ENCODE results near the gene CACNA1D.
"Not testable (repeated sequence)": the region's sequence is repeated elsewhere in the genome, so short reads cannot be mapped to it uniquely, and the experiment has no call there.

CACNA1D gene

GRCh38 chr3:53526704-53527055 is 32.3 kb downstream of the CACNA1D start:
- no peak for DNase-seq (ENCODE audit: low read depth)

DNA sequence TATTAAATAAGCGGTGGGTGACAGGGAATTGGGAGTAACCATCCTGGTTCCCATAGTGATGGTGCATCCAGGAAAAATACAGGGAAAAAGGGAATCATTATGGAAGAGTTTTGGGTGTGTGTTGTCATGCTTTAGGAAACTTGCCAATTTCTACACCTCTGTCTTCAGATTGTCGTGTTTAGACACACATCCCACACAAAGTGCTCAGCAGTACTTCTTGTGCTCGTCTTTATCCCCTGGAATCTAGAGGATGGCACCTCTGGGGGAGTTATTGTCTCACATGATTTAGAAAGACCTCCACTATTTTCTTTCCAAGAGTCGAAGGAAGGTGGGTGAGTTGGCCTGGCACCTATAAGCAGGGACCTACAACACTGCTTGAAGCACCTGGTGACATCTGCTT is 35.8 kb downstream of the CACNA1D start:
- no peak for DNase-seq (ENCODE audit: low read depth)

- no peak for DNase-seq (ENCODE audit: low read depth)
Observed at GRCh38 chr3:53531749-53532148, 37.3 kb downstream of the CACNA1D start.

DNA sequence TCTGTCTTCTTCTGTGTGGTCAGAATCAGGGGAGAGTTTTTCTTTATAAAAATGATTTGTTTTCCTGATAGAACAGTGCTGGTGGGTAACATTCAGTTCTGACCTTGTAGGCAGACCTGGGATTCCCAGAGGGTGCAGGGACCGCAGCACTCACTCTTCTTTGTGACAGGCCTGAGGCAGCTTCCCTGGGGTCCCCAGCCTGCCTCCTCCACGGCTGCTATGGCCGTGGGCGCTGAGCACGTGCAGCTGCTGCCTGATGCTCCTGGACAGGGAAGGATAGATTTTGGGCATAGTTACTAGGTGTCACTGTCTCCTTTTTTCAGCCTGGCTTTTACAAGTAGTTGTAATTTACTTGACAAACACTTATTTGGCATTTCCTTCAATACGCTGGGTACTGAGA is 39.1 kb downstream of the CACNA1D start:
- no peak for DNase-seq (ENCODE audit: low read depth)

- no peak for DNase-seq (ENCODE audit: low read depth)
Observed at GRCh38 chr3:53534216-53534615, 39.8 kb downstream of the CACNA1D start.

DNA sequence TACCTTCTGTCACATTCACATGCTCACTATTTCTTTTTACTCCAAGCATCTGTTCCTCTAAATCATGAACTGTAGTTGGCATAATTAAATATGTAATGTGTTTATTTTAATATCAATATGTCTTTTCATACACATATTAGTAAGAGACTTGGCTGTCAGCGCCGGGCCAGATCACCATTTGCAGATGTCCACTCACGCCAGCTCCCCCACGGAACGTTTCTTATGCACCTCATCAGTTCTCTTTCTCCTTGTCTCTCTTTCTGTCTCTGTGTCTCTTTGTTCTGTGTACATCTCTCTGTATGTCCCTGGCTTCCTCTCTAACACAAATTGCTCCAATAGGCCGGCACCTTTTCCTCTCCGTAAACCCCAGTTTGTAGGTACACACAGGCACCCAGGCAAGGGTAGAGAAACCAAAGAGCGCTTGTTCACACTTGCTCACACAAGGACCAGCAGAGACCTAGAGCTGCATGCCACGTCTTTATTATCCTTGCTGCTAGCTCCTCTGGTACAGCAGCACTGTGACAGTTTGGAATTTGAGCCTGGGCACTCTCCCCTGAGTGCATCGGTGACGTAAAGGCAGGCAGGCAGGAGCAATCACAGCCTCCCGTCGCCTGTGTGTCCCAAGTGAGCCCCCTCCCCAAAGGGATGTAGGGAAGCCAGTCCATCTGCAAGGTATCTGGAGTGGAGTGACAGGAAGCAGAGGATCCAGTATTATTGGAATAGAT is 40.4 kb downstream of the CACNA1D start:
- DNase-seq (ENCODE audit: low read depth) = no peak

DNA sequence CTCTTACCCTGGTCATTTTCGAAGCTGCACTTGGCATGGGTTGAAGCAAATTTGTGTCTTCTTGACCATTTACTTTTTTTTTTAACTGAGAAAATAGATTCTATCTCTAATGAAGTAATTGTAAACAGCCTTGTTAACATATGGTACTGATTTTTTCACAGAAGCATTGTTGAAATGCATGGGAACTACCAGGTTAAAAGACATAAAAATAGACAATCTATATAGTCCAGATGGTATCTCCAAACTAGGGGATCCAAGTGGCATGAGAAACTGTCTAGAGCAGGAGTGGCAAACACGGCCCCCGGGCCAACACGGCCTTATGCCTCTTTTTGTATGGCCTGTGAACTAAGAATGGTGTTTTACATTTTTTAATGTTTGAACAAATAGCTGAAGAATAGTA is 41.9 kb downstream of the CACNA1D start:
- no peak for DNase-seq (ENCODE audit: low read depth)

DNA sequence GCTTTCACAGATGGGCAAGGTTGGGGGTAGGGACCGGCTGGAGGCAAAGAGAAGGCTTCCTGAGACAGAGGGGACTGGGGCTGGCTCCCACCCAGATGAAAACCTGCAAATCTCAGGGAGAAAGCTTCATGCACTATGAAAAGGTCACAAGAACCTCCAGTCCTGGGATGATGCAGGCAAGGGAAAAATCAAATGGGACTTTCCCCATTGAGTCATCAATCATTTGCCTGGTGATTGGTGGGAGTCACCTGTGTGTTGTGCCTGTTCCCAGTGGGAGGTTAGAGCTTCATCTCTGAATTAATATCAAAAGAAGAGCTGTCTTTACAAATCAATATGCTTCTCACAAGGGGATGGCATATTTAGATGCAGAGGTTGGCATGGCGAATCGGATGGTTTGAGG is 49.9 kb downstream of the CACNA1D start:
- DNase-seq (ENCODE audit: low read depth) = no peak

DNA sequence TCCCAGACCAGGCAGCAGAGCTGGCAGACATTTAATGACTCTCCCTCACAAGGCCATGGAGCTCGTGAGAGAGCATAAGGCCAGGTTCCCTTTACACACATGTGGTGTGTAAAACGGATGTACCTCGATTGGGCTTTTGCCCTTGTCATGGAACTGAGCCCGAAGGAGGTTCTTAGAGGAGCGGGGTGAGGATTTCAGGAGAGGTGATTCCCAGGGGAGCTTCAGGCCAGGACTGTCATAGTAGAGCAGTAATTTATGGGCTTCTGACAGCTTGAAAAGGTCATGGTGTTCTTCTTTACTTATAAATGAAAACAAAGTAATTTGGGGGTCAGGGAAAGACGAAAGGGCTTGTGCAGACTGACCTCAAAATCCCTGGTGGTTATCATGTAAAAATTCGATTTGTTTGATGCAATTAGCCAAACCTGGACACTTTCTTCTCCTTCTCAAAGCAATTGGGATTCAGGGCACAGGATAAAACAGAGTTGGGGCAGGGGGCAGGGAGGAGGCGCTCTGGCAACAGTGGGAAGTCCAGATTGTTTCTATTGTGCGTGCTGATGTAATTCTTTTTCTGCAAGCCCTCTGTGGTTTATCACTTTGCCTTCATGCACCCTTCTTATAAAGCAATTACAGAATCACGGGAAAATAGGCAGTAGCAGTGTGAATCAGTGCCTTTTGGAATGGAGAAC is 51.0 kb downstream of the CACNA1D start:
- DNase-seq (ENCODE audit: low read depth) = no peak

DNA sequence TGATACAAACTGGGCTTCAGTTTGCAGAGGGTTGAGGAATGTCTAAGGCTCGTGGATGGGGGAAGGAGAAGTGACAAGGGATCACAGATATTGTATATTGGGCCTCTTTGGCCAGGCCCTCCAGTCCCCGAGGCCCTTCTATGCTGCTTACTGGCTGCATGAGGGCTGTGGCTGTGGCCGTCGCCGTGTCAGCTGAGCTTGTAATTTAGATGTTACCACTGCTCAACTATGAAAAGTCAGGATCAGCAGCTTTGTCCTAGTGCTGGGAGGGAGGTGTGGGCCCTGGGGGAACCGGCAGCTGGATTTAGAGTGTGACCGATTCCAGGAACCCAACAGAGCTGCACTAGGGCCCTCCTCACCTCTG is 51.6 kb downstream of the CACNA1D start:
- no peak for DNase-seq (ENCODE audit: low read depth)

DNA sequence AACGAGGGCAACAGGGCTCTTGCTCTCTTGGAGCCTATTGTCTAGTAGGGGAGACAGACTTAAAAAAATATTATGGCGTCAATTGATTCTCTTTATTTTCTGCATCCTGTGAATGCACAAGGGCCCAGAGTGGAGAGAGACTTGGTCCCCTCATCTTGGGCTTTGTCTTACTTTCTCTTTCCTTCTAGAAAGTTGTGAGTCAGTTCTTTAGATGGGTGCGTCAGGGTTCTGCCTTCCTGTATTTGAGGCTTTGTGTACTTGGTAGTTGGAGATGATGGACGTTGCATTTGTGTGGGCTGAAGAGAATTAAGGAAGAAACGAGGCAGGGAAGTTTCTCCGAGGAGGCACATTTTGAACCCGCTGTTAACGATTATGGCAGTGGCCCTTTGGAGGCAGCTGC is 52.9 kb downstream of the CACNA1D start:
- DNase-seq (ENCODE audit: low read depth) = no peak

- DNase-seq (ENCODE audit: low read depth) = no peak
Observed at GRCh38 chr3:53550005-53550620, 55.7 kb downstream of the CACNA1D start.

GRCh38 chr3:53551324-53551723 is 56.9 kb downstream of the CACNA1D start:
- no peak for DNase-seq (ENCODE audit: low read depth)

- no peak for DNase-seq (ENCODE audit: low read depth)
Observed at GRCh38 chr3:53552730-53553129, 58.3 kb downstream of the CACNA1D start.

GRCh38 chr3:53553200-53553599 is 58.8 kb downstream of the CACNA1D start:
- DNase-seq (ENCODE audit: low read depth) = no peak

DNA sequence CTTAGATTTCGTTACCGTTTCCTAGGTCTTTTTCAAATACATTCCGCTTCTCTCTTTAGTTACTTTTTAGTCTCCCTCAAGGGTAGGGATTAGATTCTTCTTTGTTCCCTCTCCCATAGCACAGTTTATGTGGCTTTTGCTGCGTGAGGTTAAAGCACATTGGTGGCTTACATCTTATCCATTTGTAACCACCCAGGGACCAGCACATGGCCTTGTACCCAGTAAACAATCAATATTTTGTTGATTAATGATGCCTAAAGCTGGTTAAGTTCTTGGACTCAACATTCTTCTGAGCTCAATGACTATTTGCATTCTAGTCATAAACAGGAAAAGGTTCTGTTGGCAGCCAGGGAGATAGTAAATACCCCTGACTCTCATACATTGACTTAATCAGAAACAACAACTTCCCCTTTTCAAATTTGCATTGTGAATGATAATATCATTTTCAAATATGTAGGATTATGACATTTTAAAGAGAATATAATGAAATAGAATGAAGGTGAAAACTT is 60.2 kb downstream of the CACNA1D start:
- no peak for DNase-seq (ENCODE audit: low read depth)

DNA sequence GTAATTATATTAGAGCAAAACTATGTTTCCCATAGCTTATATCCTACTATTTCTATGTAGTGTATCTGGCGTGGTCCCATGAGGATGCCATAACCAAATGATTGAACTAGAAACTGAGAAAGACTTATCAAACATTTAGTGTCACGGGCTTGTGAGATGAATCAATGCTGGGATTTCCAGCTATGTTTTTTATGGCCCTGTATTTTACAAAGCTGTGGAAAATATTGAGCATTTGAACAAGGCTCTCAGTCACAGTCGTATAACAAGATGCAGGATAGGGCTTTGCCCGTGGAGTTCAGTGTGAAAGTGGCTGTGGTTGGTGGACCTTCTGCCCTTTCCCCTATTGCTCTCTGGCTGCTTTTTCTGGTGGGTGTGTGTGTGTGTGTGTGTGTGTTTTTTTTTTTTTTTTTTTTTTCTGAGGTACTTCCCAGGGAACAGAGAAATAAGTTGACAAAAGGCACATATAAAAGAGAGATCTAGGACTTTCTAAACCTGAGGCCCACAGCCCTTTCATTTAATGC is 60.7 kb downstream of the CACNA1D start:
- DNase-seq (ENCODE audit: low read depth) = no peak

GRCh38 chr3:53566461-53567145 is 72.2 kb downstream of the CACNA1D start:
- DNase-seq (ENCODE audit: low read depth) = no peak

DNA sequence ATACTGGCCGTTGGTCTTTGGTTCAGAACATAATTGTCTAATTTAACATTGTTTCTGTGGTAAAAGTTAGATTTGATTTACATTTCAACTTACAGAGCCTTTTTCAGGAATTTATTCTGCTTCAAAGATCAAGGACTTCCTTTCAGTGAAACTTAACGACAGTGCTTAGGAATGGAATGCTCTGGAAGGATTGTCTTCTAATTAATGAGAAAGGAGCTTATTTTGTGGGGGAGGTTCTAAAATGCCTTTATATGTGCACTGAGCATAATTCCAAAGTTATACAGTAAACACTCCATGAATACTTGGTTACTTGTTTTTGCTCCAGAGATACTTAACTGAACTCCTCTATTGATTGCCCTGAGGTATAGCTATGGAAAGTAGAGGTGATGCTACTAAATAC is 75.7 kb downstream of the CACNA1D start:
- DNase-seq (ENCODE audit: low read depth) = no peak

- DNase-seq (ENCODE audit: low read depth) = no peak
Observed at GRCh38 chr3:53570709-53571108, 76.3 kb downstream of the CACNA1D start.

GRCh38 chr3:53571264-53571663 is 76.9 kb downstream of the CACNA1D start:
- no peak for DNase-seq (ENCODE audit: low read depth)

DNA sequence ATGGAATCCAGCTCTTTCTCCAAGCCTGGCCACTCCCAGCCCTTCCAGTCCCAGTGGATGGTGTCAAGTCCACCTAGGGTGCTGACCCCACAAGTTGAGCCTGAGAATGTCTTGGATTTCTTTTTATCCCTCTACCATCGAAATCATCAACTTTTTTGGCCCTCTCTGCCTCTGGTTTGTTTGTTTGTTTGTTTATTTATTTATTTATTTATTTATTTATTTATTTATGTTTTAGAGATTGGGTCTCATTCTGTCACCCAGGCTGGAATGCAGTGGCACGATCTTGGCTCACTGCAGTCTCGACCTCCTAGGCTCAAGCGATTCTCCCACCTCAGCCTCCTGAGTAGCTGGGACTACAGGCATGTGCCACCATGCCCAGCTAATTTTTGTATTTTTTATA is 77.8 kb downstream of the CACNA1D start:
- DNase-seq (ENCODE audit: low read depth) = not testable (repeated sequence)

DNA sequence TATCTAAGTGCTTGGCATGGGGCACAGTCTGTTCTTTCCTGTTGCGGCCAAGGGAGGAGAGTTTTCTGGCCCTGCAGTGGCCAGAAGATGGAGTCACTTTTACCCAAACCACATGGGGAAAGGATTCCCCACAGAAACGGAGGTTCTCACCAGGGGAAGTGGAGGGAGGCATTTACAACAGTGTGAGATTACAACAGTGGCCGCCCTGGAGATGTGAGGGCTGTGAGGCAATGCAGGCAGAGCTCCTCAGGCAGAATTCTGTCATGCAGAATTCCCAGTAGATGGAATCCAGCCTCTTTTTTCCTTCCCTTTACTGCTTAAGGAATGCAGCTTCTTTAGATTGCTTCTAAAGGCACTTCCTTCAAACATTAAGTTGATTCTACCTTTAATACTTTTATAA is 83.1 kb downstream of the CACNA1D start:
- DNase-seq (ENCODE audit: low read depth) = no peak

Measured in stimulated activated CD8-positive, alpha-beta memory T cell treated with anti-CD3 and anti-CD28 coated beads, Interleukin-12 subunit alpha, Interleukin-12 subunit beta, amount 100 ng/mL, for 4 hours (primary cell).